GM12878 (cell line): ENCODE measurements around the gene CTPS1. TPM values are rescaled to one million over a fixed set of nuclear protein-coding genes. Genes with fewer than 3 reads are reported as not detected.

ENCODE experiments used
- ATAC-seq: fragments of 200-7000 bp; cut with Tn5 transposase; 3 replicates; pipeline ENCODE4 v1.9.1; 2020; ENCODE audit warnings: mild to moderate bottlenecking, moderate library complexity
- BruUV-seq: library from RNA; stranded (reverse); fragments of 400-500 nt; replicated peaks from 2 replicates; lab custom pipeline; 2021; lab: Mats Ljungman, UMichigan
- CTCF ChIA-PET: fragments of 300-600 bp; sonication (Branson Sonifier 250); formaldehyde crosslinking; extraction: SDS; loops from one replicate; lab custom pipeline; 2021; ENCODE audit warnings: inconsistent platforms; lab: Yijun Ruan, JAX
- POLR2A ChIA-PET: fragments of 350-600 bp; formaldehyde crosslinking; extraction: SDS; loops from one replicate; lab custom pipeline; 2021; ENCODE audit warnings: inconsistent platforms; lab: Charles Lee
- RAD21 ChIA-PET: fragments of 300-600 bp; sonication (Branson Sonifier 250); formaldehyde crosslinking; loops from one replicate; lab custom pipeline; 2023; ENCODE audit warnings: antibody characterized with exemption; ENCODE audit not compliant: unreplicated experiment; lab: Charles Lee
- SMC1A ChIA-PET: fragments of 300-600 bp; sonication (Branson Sonifier 250); formaldehyde crosslinking; loops from one replicate; lab custom pipeline; 2023; ENCODE audit not compliant: unreplicated experiment, uncharacterized antibody; lab: Charles Lee
- DNase-seq: peaks from one replicate; pipeline ENCODE4 v3.0.0-alpha.2; 2011; ENCODE audit warnings: low read depth, low spot score
- FAIRE-seq: peaks from 3 replicates; lab custom pipeline; 2011; peaks lifted over from hg19 to GRCh38; lab: Jason Lieb, UNC
- H2AFZ ChIP-seq: 2 replicates; pipeline ENCODE4 v1.6.0; 2011; ENCODE audit warnings: low read depth, low read length, control low read depth; ENCODE audit not compliant: control insufficient read depth
- H3K27ac ChIP-seq: 2 replicates; pipeline ENCODE4 v1.5.1; 2011; ENCODE audit warnings: control low read depth; ENCODE audit not compliant: control insufficient read depth, insufficient read depth
- H3K27me3 ChIP-seq, 2 experiments: replicated peaks in 1 of 2; 2 replicates each; pipeline versions ENCODE4 v1.6.0 to v1.6.1; 2011; ENCODE audit warnings: low read length in 1 of 2; ENCODE audit not compliant: control insufficient read depth in 2 of 2, insufficient read depth in 2 of 2
- H3K36me3 ChIP-seq, 2 experiments: 2 replicates each; pipeline ENCODE4 v1.5.1; 2011; ENCODE audit warnings: low read length in 1 of 2; ENCODE audit not compliant: control insufficient read depth in 2 of 2, insufficient read depth in 2 of 2
- H3K4me1 ChIP-seq: 2 replicates; pipeline ENCODE4 v1.6.1; 2011; ENCODE audit warnings: mild to moderate bottlenecking, low read length, moderate library complexity, mixed read lengths; ENCODE audit not compliant: control insufficient read depth, insufficient read depth
- H3K4me2 ChIP-seq: 2 replicates; pipeline ENCODE4 v1.6.0; 2011; ENCODE audit warnings: control low read depth; ENCODE audit not compliant: control insufficient read depth, insufficient read depth
- H3K4me3 ChIP-seq: fragments of 200-600 bp; sonication (generic); 2 replicates; pipeline ENCODE4 v1.5.1; 2016
- H3K79me2 ChIP-seq: 2 replicates; pipeline ENCODE4 v1.6.0; 2011; ENCODE audit warnings: low read length; ENCODE audit not compliant: control insufficient read depth, insufficient read depth
- H3K9ac ChIP-seq: 2 replicates; pipeline ENCODE4 v1.8.0; 2011; ENCODE audit warnings: low read length, control low read depth, mixed read lengths; ENCODE audit not compliant: control insufficient read depth, insufficient read depth
- H3K9me3 ChIP-seq: replicated peaks from 3 replicates; pipeline ENCODE4 v1.5.1; 2011; ENCODE audit warnings: mild to moderate bottlenecking, low read length; ENCODE audit not compliant: control insufficient read depth, insufficient read depth
- H4K20me1 ChIP-seq: 2 replicates; pipeline ENCODE4 v1.6.0; 2011; ENCODE audit not compliant: control insufficient read depth, insufficient read depth
- GABPA ChIP-seq: IDR thresholded peaks from 2 replicates; pipeline ENCODE4 v1.6.1; 2014; ENCODE audit warnings: antibody characterized with exemption, low read depth, mild to moderate bottlenecking, inconsistent platforms
- JUND ChIP-seq: IDR thresholded peaks from 2 replicates; pipeline ENCODE4 v1.6.1; 2012; ENCODE audit warnings: low read depth, mild to moderate bottlenecking, low read length, improper control_type of control experiment, moderate library complexity
- MYB ChIP-seq: fragments of 150-350 bp; IDR thresholded peaks from 2 replicates; pipeline ENCODE4 v1.6.1; 2014; ENCODE audit warnings: mild to moderate bottlenecking, low read depth, low read length, borderline replicate concordance
- NFXL1 ChIP-seq: fragments of 450-650 bp; IDR thresholded peaks from 2 replicates; pipeline ENCODE4 v1.6.1; 2017; ENCODE audit warnings: antibody characterized with exemption, mild to moderate bottlenecking, borderline replicate concordance
- PAX5 ChIP-seq: IDR thresholded peaks from 2 replicates; pipeline ENCODE4 v1.6.1; 2011; ENCODE audit warnings: low read depth, low read length, borderline replicate concordance
- RB1 ChIP-seq: fragments of 450-650 bp; formaldehyde crosslinking; IDR thresholded peaks from 2 replicates; pipeline ENCODE4 v1.6.1; 2017; ENCODE audit warnings: mild to moderate bottlenecking, borderline replicate concordance
- SIX5 ChIP-seq: IDR thresholded peaks from 2 replicates; pipeline ENCODE4 v1.6.1; 2011; ENCODE audit warnings: mild to moderate bottlenecking, low read depth, low read length, moderate library complexity; ENCODE audit not compliant: severe bottlenecking
- ZNF622 ChIP-seq: fragments of 450-650 bp; IDR thresholded peaks from 2 replicates; pipeline ENCODE4 v1.6.1; 2017; ENCODE audit warnings: mild to moderate bottlenecking, inconsistent platforms
- WGBS: methylation state at CpG from one replicate; pipeline ENCODE4 v1.1.6; 2016; ENCODE audit warnings: low lambda C conversion rate; ENCODE audit not compliant: insufficient replicate concordance, insufficient coverage; ENCODE audit errors: missing lambda C conversion rate; 5-methylcytosine and 5-hydroxymethylcytosine counted together
- in situ Hi-C: fragments of 300-500 bp; cut with MboI; formaldehyde crosslinking; loops from 9 replicates; pipeline ENCODE4 v1.14.3; 2018; ENCODE audit warnings: mixed read lengths
- intact Hi-C: fragments of 100-400 bp; cut with micrococcal nuclease; formaldehyde crosslinking; loops from one replicate; pipeline ENCODE4 v1.14.2; 2022; ENCODE audit not compliant: unreplicated experiment
- polyA plus RNA-seq, 11 experiments: library from polyadenylated mRNA; depleted of rRNA in 4 of 11; unstranded in 6 of 11; stranded (reverse) in 5 of 11; fragments of >200 nt; fragmentation: Nextera tagmentation in 4 of 11; fragmentation: Illumina TruSeq in 1 of 11; extraction: Ambion mirVana in 4 of 11; extraction: Trizol in 1 of 11; gene quantifications; 1 replicate in 1 of 11; 2 replicates in 10 of 11; pipeline versions ENCODE4 v1.2.1 to v1.2.3, GENCODE V29; 2011 to 2016; ENCODE audit warnings: inconsistent platforms in 2 of 11, missing spikeins in 2 of 11, low read depth in 1 of 11
- total RNA-seq, 4 experiments: library from RNA; depleted of rRNA in 3 of 4; stranded (reverse); fragments of >200 nt in 3 of 4; fragmentation: Illumina TruSeq in 1 of 4; extraction: Trizol in 1 of 4; gene quantifications; 2 replicates each; pipeline versions ENCODE4 v1.2.1 to v1.2.3, GENCODE V29; 2013 to 2021
- TF ChIP-seq, protein P1 (sequence below): IDR thresholded peaks from 2 replicates; pipeline ENCODE4 v1.6.1; 2012; ENCODE audit warnings: improper control_type of control experiment, low read depth, low read length; ENCODE audit not compliant: insufficient replicate concordance
- TF ChIP-seq, protein P2 (sequence below): IDR thresholded peaks from 2 replicates; pipeline ENCODE4 v1.6.1; 2012; ENCODE audit warnings: mild to moderate bottlenecking, low read depth, low read length
- TF ChIP-seq, protein P3 (sequence below): fragments of 150-350 bp; IDR thresholded peaks from 2 replicates; pipeline ENCODE4 v1.6.1; 2014; ENCODE audit warnings: mild to moderate bottlenecking, low read depth, low read length
- TF ChIP-seq, protein P4 (sequence below): fragments of 450-650 bp; IDR thresholded peaks from 2 replicates; pipeline ENCODE4 v1.6.1; 2016; ENCODE audit warnings: mild to moderate bottlenecking

Gene CTPS1
- total and polyA plus RNA-seq, 10 of the 15 experiments (the other 5 are each of a cell fraction or from before 2014, with no cell fraction given), result 27.5 to 106 (median 62.8) TPM

DNA sequence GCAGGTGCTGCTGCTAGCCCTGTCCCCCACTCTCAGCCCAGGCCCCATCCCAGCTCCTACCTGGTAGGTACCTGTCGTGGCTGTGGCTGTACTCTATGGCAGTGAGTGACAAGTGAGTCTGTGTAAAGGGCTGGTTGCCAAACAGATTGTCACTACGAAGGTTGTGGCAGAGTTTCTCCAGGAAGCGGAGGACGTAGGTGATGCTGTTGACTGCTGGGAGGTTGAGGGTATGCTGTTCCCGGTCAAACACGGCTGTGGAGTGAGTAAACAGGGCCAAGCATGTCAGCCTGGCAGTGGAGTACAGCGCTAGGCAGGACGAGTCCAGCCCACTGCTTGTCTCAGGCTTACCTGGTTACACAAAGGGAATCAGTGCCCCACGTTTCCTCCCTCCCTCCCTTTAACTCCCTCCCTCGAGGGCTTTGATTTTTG is 66.9 kb downstream of the CTPS1 start:
- intact Hi-C loops, result no loop called here
- H3K36me3 ChIP-seq, result peaks cover 8 to 12% of the 10 kb centered on the region in 2 experiments; a peak in 3 of 4 replicates
- no peaks in the 10 kb centered on the region for H4K20me1 ChIP-seq
- H3K27me3 ChIP-seq, result no peaks in the 10 kb centered on the region
- H3K4me3 ChIP-seq, result no peak overlapping the region
- no peak overlapping the region for H3K27ac ChIP-seq
- no peak overlapping the region for H2AFZ ChIP-seq
- ATAC-seq (no peak), DNase-seq (no peak), FAIRE-seq (no peak)
- RAD21 ChIA-PET, result no interaction called here
- H3K4me2 ChIP-seq, result no peak overlapping the region
- no peaks in the 10 kb centered on the region for H3K79me2 ChIP-seq
- BruUV-seq, result no TSS peak
- 95% methylated on average over 10 of the region's 10 CpGs for WGBS
- POLR2A ChIA-PET, result no interaction called here
- H3K9ac ChIP-seq, result no peak overlapping the region
- H3K4me1 ChIP-seq, result no peaks in the 10 kb centered on the region
- no peaks in the 10 kb centered on the region for H3K9me3 ChIP-seq
- CTCF ChIA-PET, result no interaction called here
- in situ Hi-C loops, result no loop called here
- SMC1A ChIA-PET, result no interaction called here
- TF ChIP-seq, protein P1, sequence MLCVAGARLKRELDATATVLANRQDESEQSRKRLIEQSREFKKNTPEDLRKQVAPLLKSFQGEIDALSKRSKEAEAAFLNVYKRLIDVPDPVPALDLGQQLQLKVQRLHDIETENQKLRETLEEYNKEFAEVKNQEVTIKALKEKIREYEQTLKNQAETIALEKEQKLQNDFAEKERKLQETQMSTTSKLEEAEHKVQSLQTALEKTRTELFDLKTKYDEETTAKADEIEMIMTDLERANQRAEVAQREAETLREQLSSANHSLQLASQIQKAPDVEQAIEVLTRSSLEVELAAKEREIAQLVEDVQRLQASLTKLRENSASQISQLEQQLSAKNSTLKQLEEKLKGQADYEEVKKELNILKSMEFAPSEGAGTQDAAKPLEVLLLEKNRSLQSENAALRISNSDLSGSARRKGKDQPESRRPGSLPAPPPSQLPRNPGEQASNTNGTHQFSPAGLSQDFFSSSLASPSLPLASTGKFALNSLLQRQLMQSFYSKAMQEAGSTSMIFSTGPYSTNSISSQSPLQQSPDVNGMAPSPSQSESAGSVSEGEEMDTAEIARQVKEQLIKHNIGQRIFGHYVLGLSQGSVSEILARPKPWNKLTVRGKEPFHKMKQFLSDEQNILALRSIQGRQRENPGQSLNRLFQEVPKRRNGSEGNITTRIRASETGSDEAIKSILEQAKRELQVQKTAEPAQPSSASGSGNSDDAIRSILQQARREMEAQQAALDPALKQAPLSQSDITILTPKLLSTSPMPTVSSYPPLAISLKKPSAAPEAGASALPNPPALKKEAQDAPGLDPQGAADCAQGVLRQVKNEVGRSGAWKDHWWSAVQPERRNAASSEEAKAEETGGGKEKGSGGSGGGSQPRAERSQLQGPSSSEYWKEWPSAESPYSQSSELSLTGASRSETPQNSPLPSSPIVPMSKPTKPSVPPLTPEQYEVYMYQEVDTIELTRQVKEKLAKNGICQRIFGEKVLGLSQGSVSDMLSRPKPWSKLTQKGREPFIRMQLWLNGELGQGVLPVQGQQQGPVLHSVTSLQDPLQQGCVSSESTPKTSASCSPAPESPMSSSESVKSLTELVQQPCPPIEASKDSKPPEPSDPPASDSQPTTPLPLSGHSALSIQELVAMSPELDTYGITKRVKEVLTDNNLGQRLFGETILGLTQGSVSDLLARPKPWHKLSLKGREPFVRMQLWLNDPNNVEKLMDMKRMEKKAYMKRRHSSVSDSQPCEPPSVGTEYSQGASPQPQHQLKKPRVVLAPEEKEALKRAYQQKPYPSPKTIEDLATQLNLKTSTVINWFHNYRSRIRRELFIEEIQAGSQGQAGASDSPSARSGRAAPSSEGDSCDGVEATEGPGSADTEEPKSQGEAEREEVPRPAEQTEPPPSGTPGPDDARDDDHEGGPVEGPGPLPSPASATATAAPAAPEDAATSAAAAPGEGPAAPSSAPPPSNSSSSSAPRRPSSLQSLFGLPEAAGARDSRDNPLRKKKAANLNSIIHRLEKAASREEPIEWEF, result no peak
- TF ChIP-seq, protein P2, sequence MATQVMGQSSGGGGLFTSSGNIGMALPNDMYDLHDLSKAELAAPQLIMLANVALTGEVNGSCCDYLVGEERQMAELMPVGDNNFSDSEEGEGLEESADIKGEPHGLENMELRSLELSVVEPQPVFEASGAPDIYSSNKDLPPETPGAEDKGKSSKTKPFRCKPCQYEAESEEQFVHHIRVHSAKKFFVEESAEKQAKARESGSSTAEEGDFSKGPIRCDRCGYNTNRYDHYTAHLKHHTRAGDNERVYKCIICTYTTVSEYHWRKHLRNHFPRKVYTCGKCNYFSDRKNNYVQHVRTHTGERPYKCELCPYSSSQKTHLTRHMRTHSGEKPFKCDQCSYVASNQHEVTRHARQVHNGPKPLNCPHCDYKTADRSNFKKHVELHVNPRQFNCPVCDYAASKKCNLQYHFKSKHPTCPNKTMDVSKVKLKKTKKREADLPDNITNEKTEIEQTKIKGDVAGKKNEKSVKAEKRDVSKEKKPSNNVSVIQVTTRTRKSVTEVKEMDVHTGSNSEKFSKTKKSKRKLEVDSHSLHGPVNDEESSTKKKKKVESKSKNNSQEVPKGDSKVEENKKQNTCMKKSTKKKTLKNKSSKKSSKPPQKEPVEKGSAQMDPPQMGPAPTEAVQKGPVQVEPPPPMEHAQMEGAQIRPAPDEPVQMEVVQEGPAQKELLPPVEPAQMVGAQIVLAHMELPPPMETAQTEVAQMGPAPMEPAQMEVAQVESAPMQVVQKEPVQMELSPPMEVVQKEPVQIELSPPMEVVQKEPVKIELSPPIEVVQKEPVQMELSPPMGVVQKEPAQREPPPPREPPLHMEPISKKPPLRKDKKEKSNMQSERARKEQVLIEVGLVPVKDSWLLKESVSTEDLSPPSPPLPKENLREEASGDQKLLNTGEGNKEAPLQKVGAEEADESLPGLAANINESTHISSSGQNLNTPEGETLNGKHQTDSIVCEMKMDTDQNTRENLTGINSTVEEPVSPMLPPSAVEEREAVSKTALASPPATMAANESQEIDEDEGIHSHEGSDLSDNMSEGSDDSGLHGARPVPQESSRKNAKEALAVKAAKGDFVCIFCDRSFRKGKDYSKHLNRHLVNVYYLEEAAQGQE, result no peak
- TF ChIP-seq, protein P3, sequence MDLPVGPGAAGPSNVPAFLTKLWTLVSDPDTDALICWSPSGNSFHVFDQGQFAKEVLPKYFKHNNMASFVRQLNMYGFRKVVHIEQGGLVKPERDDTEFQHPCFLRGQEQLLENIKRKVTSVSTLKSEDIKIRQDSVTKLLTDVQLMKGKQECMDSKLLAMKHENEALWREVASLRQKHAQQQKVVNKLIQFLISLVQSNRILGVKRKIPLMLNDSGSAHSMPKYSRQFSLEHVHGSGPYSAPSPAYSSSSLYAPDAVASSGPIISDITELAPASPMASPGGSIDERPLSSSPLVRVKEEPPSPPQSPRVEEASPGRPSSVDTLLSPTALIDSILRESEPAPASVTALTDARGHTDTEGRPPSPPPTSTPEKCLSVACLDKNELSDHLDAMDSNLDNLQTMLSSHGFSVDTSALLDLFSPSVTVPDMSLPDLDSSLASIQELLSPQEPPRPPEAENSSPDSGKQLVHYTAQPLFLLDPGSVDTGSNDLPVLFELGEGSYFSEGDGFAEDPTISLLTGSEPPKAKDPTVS, result no peak
- TF ChIP-seq, protein P4, sequence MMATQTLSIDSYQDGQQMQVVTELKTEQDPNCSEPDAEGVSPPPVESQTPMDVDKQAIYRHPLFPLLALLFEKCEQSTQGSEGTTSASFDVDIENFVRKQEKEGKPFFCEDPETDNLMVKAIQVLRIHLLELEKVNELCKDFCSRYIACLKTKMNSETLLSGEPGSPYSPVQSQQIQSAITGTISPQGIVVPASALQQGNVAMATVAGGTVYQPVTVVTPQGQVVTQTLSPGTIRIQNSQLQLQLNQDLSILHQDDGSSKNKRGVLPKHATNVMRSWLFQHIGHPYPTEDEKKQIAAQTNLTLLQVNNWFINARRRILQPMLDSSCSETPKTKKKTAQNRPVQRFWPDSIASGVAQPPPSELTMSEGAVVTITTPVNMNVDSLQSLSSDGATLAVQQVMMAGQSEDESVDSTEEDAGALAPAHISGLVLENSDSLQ, result no peak
- TF ChIP-seq JUND (no peak), SIX5 (no peak), MYB (no peak), GABPA (no peak), PAX5 (no peak), ZNF622 (no peak), NFXL1 (no peak), RB1 (no peak)
